GM18868 (cell line): ENCODE data around the gene DTX4.

Experiments
- ATAC-seq: cut with Tn5 transposase; IDR thresholded peaks from one replicate; pipeline ENCODE4 v1.9.1; 2021; ENCODE audit warnings: mild to moderate bottlenecking, moderate library complexity; ENCODE audit not compliant: unreplicated experiment

The DTX4 gene

DNA sequence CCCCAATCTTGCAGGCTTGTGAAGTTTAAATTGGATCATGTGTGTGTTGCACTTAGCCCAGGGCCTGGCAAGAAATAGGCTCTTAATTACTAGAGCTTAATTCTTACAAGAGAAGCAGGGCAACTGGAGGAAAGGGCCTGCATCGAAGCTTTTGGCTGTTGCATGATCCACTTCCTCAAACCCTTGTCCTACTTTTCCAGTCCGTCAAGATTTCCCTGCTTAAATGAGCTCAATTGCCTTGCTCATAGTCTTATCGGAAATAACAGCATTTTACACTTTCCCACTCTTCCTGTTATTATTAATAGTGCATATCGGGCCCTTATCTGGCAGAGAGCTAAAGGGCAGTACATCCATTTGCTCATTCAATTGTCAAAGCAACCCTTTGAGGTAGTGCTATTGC, 18.1 kb downstream of the DTX4 start:
- no peak for ATAC-seq

DNA sequence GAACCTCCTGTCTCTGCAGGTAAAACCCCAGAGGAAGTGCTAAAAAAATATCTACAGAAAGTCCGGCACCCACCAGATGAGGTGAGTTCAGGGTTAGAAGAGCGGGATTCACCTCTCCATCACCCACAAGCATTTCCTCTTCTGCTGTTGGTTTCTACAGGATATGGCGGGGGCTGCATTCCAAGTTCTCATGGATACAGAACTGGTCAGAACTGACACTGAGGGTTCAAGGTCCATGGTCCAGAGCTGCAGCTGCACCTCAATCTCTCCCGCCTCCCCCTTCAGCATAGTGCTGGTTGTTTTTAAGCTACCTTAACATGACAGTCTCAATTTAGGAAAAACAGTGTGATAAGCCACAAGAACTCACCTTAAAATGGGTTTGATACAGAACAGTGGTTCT, 19.2 kb downstream of the DTX4 start:
- no peak for ATAC-seq

DNA sequence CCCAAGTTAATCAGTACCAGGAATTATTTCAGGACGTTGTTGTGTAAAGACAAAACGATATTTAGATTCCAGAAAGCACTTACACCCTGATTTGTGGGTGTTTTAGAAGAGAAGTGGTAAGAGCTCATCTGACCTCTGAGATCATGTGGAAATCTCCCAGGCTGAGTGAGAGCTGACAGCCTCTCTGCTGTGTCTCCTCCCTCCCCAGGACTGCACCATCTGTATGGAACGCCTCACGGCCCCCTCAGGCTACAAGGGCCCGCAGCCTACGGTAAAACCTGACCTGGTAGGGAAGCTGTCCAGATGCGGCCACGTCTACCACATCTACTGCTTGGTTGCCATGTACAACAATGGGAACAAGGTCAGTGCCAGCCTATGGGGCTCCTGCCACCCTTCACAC, 20.0 kb downstream of the DTX4 start:
- no peak for ATAC-seq

- ATAC-seq = no peak
Measured at GRCh38 chr11:59192446-59193020, 20.6 kb downstream of the DTX4 start.

DNA sequence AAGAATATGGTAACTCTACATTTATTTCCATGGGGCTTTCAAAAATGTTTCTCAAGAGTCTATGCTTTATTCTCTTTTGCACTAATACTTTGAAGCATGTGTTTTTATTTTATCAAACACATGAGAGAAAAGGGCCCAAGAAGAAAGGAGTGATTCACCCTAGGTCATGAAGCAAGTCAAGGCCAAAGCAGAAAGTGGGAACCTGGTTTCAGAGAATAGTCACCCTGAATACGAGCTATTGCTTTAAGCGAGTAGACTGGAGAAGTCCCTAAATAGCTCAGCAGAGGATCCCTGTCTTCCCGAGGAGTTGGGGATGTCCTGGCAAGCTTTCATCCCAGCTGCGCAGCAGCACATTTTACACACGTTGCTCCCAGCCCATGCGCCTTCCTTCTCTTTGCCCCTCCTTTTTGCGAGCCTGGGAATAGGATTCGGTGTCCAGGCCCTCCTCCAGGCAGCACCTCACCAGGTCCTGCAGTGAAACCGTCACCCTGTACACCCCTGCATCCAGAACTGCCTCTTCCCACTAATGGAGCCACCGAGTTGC, 21.7 kb downstream of the DTX4 start:
- no peak for ATAC-seq

DNA sequence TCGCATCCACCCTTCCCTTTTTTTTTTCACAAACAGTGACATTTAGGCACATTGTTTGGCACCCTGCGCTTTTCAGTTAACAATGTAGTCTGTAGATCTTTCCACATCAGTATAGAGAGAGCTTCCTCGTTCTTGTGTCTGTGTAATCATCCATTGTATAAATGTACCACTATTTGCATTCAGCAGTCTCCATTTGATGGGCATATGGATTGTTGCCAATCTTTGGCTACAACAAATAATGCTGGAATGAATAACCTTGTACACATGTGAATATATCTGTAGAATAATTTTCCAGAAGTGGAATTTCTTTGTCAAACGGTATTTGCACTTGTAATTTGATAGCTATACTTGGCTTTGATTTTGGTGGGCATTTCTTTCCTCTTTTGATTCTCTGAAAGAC, 23.7 kb downstream of the DTX4 start:
- ATAC-seq = no peak

- no peak for ATAC-seq
Measured at GRCh38 chr11:59196777-59197176, 24.8 kb downstream of the DTX4 start.

GRCh38 chr11:59197991-59198390, 26.1 kb downstream of the DTX4 start:
- no peak for ATAC-seq

DNA sequence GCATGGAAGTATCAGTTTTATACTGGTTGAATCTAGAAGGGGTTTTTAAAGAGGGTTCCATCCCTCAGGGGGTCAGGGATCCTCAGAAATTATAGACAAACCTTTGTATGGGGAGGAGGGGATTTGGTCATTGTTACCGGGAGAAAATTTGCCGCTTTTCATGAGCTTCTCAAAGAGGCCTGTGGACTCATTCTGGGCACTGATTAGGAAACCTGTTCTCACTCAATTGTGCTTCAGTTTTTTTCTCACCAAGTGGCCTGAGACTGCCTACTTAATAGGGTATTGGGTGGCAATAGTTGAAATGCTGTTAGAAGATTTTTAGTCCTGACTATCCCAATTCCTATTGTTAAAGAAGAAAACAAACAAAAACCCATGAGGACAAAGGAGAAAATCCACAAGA, 26.8 kb downstream of the DTX4 start:
- no peak for ATAC-seq

- ATAC-seq = peak; percentile 65
Measured at GRCh38 chr11:59199546-59200422, 27.9 kb downstream of the DTX4 start.

- no peak for ATAC-seq
Measured at GRCh38 chr11:59200423-59200746, 28.5 kb downstream of the DTX4 start.

GRCh38 chr11:59201353-59201752, 29.4 kb downstream of the DTX4 start:
- no peak for ATAC-seq

- no peak for ATAC-seq
Measured at GRCh38 chr11:59204746-59205145, 32.8 kb downstream of the DTX4 start.

DNA sequence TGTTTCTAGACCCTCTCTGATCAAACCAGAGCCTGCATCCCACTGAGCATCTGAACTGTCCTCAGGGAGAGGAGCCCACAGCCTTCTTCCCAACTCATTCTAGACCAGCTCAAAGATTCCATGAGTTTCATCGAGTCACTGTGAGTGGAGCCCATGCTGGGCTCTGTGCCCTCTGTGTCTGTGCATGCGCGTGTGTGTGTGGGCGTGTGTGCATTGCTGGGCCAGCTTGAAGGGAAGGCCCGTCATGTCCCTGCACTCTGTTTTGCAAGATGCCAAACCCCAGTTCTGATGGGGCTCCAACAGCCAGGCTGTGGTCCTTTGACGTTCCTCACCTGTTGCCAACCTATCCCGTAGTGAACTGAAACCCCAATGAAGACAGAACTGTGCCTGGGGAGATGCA, 33.7 kb downstream of the DTX4 start:
- ATAC-seq = no peak

- ATAC-seq = no peak
Measured at GRCh38 chr11:59206635-59207034, 34.7 kb downstream of the DTX4 start.

DNA sequence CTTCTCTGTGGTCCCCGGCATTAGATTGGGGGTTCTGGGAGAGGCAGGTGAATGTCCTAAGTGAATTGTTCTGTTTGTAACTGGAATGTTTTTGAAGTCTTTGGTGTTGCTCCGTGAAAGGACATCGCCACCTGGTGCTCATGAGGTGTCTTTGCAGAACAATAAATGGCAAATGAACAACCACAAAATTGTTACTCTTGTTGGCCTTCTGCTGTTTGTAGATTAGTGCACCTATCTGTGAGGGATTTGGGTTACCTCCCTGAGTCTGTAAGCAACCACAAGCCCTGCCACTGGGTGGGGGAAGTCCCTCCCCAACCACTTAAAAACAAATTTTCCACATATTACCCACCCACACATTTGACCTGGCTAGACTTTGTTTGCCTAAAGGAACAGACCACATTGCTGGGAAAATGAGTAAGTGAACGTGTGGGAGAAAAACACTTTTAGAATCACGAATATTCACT, 36.1 kb downstream of the DTX4 start:
- peak; percentile 76 for ATAC-seq

GRCh38 chr11:59208956-59209355, 37.0 kb downstream of the DTX4 start:
- no peak for ATAC-seq

DNA sequence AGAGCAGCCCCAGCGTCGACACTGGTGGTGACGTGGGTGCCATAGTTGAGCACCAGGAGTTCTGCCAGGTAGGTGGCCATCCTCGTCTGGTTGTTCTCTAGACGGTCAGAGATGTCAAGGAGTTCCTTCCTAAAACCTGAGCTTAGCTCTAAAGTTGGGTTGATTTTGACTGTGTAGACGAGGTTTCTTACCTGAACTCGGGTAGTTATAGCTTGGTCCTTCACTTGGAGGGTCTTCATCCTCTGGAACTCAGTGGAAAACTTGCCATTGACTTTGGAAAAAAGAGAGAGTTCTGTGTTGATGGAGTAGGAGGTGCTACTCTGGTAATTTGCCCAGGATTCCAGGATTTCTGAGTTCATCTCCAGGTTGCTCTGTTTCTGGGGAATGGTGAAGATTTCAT, 40.3 kb downstream of the DTX4 start:
- ATAC-seq = no peak

GRCh38 chr11:59212744-59213631, 41.1 kb downstream of the DTX4 start, which contains the start of gene MPEG1:
Gene MPEG1, minus strand, starts transcription at chr11:59212927. Its CDS starts 62 bp downstream, at chr11:59212865.
- ATAC-seq = peak; percentile 20

DNA sequence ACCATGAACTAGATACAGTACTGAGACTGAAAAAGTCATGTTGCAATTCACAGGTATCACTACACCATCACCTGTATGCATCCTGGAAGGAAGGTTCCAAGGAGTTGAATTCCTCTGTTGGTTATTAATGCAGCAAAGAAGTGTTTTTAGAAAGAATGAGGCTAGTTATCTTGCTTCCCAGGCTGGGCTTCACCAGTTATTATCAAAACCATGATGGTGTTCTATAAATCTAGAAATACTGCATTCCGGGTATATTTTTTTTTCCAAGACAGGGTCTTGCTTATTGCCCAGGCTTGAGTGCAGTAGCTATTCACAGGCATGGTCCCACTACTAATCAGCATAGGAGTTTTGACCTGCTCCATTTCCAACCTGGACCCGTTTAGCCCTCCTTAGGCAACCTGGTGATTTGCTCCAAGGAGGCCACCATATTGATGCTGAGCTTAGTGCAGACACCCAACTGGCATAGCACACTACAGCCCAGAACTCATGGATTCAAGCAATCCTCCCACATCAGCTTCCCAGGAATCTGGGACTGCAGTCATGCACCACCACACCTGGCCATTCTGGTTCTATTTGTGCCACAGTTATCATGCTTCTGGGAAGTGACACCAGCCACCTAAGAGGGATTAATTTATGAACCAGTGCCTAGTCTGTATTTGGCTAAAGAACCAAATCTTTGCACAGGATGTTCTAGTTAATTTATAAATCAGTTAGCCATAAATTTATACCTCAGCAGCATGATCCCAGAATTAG, 42.4 kb downstream of the DTX4 start:
- ATAC-seq = no peak
